Measurements from ENCODE around the gene HNRNPF.

GRCh38 chr10:43350686-43351085, 58.3 kb downstream of the HNRNPF start:
- TF ChIP-seq CTCF (IDR thresholded peaks at IDR 0.05) (no peak), POLR2A (IDR thresholded peaks at IDR 0.05) (no peak)

All from esophagus squamous epithelium (tissue), 4 donors.